ENCODE measurements around the gene WDR70.

DNA sequence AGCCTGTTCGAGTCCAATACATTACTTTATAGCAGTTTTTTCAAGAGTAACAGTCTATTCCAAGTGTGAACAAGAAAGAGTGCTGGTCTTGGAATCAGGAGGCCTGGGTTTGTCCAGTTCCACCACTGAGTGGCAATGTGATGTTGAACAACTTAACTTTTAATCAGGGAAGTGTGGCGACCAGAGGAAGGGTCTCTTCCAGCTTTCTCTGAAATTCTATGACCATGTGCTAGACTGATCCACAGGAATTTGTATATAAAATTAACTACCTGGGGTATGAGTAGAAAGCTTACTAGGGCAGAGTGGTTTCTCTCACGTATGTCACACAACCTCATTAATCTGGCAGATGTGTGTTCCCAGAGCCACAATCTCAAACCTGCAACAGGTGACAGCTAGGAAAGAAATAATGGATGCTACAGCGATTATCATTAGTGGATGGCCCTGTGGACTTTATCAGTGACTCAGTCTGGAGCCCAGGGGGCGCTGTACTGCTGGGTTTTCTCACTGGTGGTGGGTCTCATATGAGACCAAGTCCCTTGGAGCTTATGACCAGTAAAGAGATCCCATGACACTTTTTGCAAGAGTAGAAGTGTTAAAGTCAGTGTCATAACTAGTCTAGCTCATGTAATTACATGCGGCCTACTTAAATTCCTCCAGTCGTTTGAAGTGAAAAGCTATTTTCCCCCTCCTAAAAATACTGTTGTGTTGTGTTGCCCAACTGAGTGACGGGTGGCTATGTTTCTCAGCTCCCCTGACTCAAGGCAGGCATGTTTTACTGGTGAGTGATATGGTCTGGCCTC lies 344.2 kb downstream of the WDR70 start:
- TF ChIP-seq, protein P1, sequence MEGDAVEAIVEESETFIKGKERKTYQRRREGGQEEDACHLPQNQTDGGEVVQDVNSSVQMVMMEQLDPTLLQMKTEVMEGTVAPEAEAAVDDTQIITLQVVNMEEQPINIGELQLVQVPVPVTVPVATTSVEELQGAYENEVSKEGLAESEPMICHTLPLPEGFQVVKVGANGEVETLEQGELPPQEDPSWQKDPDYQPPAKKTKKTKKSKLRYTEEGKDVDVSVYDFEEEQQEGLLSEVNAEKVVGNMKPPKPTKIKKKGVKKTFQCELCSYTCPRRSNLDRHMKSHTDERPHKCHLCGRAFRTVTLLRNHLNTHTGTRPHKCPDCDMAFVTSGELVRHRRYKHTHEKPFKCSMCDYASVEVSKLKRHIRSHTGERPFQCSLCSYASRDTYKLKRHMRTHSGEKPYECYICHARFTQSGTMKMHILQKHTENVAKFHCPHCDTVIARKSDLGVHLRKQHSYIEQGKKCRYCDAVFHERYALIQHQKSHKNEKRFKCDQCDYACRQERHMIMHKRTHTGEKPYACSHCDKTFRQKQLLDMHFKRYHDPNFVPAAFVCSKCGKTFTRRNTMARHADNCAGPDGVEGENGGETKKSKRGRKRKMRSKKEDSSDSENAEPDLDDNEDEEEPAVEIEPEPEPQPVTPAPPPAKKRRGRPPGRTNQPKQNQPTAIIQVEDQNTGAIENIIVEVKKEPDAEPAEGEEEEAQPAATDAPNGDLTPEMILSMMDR (IDR thresholded peaks at IDR 0.05) = no peak
- TF ChIP-seq POLR2A (IDR thresholded peaks at IDR 0.05) (no peak), POLR2AphosphoS5 (IDR thresholded peaks at IDR 0.05) (no peak)

Data from suprapubic skin (tissue), 4 donors.